Measurements from ENCODE around the gene PHLDB2. TPM values are rescaled to one million over a fixed set of nuclear protein-coding genes. Genes with fewer than 3 reads are reported as not detected.

PHLDB2 gene
- total RNA-seq, 1 donor from 2014 or later: 2.5 TPM

DNA sequence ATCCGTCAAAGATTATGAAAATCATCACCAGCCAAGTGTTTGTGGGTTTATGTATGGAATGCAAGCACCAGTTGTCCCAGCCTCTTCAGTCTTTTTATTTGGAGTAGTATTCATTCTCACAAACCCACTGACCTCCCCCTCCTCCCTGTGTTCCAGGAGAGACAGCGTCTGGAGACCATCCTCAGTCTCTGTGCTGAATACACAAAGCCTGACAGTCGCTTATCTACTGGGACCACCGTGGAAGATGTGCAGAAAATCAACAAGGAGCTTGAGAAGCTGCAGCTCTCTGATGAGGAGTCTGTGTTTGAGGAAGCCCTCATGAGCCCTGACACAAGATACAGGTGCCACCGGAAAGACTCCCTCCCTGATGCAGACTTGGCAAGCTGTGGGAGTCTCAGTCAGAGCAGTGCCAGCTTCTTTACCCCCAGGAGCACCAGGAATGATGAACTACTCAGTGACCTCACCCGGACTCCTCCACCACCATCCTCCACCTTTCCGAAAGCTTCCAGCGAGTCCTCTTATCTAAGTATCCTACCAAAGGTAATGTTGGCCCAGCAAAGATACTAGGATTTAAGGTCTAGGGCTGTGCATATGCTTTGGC lies 54.2 kb downstream of the PHLDB2 start:
- Mint-ChIP-seq H3K27me3 (no peaks in the 10 kb centered on the region), H3K36me3 (ENCODE audit: low read depth) (peaks cover 8% of the 10 kb centered on the region), H3K4me3 (no peak overlapping the region), H3K9me3 (no peaks in the 10 kb centered on the region), H3K27ac (no peak overlapping the region), H3K4me1 (no peaks in the 10 kb centered on the region)
- DNase-seq (no peak), ATAC-seq (ENCODE audit: low read depth) (no peak)
- TF ChIP-seq, protein P1, sequence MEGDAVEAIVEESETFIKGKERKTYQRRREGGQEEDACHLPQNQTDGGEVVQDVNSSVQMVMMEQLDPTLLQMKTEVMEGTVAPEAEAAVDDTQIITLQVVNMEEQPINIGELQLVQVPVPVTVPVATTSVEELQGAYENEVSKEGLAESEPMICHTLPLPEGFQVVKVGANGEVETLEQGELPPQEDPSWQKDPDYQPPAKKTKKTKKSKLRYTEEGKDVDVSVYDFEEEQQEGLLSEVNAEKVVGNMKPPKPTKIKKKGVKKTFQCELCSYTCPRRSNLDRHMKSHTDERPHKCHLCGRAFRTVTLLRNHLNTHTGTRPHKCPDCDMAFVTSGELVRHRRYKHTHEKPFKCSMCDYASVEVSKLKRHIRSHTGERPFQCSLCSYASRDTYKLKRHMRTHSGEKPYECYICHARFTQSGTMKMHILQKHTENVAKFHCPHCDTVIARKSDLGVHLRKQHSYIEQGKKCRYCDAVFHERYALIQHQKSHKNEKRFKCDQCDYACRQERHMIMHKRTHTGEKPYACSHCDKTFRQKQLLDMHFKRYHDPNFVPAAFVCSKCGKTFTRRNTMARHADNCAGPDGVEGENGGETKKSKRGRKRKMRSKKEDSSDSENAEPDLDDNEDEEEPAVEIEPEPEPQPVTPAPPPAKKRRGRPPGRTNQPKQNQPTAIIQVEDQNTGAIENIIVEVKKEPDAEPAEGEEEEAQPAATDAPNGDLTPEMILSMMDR (IDR thresholded peaks at IDR 0.05): no peak
- POLR2A ChIA-PET: no interaction called here
- CTCF ChIA-PET: no interaction called here
- intact Hi-C loops (cut with micrococcal nuclease): no loop called here

DNA sequence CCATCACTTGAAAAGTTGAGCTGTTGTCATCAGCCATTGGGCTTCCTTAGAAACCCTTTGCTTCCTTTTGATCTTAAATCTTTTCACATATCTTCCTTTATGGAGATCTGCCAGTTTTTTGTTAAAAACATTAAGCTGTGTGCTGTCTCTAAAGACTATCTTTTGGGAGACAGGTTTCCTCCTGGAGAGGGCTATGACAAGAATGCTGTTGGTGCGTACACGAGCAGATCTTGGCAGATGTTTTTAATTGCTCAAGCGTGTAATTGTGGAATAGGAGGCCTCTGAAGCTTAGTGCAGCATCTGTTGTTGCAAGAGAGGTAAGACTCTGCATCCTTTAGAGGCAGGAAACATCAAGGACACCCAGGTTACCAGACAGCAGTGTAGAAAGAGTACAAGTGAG lies 56.8 kb downstream of the PHLDB2 start:
- ATAC-seq (ENCODE audit: low read depth): no peak
- H3K36me3 Mint-ChIP-seq (ENCODE audit: low read depth): peaks cover 23% of the 10 kb centered on the region
- no peaks in the 10 kb centered on the region for H3K27me3 Mint-ChIP-seq

DNA sequence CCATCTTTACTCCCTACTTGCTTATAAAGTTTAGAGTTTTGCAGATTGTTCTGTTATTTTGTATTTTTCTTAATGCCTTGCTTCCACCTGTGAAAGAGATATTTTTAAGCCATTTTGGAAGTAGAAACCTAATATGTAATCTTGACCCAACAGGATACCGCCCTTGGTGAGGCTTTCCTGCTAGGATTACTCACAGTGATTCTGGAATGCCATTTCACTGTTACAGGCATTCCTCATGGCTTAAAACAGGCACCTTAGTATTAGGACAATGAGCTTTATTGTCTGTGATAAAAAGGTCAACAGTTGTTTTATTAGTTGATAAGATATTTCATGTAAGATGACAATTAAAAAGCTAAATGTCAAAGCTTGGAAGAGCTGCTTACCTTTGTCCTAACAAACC lies 58.2 kb downstream of the PHLDB2 start:
- TF ChIP-seq, protein P1 (IDR thresholded peaks at IDR 0.05): no peak
- no peaks in the 10 kb centered on the region for H3K9me3 Mint-ChIP-seq
- no peak overlapping the region for H3K4me3 Mint-ChIP-seq
- intact Hi-C loops (cut with micrococcal nuclease): no loop called here
- H3K27ac Mint-ChIP-seq: no peak overlapping the region
- H3K4me1 Mint-ChIP-seq: no peaks in the 10 kb centered on the region
- ATAC-seq (ENCODE audit: low read depth) (no peak), DNase-seq (no peak)
- peaks cover 26% of the 10 kb centered on the region for H3K36me3 Mint-ChIP-seq (ENCODE audit: low read depth)
- ChIA-PET CTCF (no interaction called here), POLR2A (no interaction called here)
- no peaks in the 10 kb centered on the region for H3K27me3 Mint-ChIP-seq

More for the DNA sequence above, 56.8 kb downstream of the PHLDB2 start:
- no peak overlapping the region for H3K4me3 Mint-ChIP-seq
- no peak overlapping the region for H3K27ac Mint-ChIP-seq
- CTCF ChIA-PET: no interaction called here
- no peaks in the 10 kb centered on the region for H3K4me1 Mint-ChIP-seq
- H3K9me3 Mint-ChIP-seq: no peaks in the 10 kb centered on the region
- no peak for DNase-seq
- POLR2A ChIA-PET: no interaction called here
- TF ChIP-seq, protein P1 (IDR thresholded peaks at IDR 0.05): no peak
- intact Hi-C loops (cut with micrococcal nuclease): no loop called here

DNA sequence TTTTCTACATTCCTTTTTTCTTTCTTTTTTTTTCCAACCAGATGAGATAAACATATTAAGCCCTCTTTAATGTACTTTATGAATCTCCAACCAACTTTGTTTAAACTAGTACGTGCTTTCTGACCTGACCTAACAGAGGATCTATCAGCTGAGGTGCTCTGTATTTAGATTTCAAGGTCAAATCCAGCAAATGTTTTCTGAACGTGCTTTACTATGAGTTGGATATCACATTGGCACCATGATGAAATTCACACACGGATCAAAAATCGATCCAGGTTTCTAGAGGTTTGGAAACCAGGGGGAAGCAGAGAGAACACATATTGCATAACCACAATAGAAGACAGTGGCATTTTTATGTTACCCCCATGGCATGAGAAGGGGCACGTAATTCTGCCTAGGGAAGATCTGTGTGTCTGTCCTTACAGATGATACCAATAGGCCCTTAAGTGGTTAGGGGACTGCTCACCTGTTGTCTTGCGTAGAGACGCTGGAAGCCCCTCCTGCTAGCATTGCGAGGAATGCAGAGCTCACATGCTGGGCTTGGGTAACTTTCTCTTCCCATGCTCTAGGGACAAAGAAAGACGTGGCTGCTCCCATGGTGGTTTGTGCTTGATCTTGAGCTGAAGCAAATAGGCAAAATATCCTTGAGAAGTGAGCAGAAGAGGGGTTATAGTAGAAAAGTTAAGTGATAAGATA lies 60.5 kb downstream of the PHLDB2 start:
- H3K9me3 Mint-ChIP-seq: no peaks in the 10 kb centered on the region
- H3K27ac Mint-ChIP-seq: no peak overlapping the region
- TF ChIP-seq, protein P1 (IDR thresholded peaks at IDR 0.05): no peak
- intact Hi-C loops (cut with micrococcal nuclease): no loop called here
- DNase-seq (no peak), ATAC-seq (ENCODE audit: low read depth) (no peak)
- H3K27me3 Mint-ChIP-seq: no peaks in the 10 kb centered on the region
- H3K36me3 Mint-ChIP-seq (ENCODE audit: low read depth): peaks cover 28% of the 10 kb centered on the region
- no peaks in the 10 kb centered on the region for H3K4me1 Mint-ChIP-seq
- no peak overlapping the region for H3K4me3 Mint-ChIP-seq
- POLR2A ChIA-PET: no interaction called here
- CTCF ChIA-PET: no interaction called here

DNA sequence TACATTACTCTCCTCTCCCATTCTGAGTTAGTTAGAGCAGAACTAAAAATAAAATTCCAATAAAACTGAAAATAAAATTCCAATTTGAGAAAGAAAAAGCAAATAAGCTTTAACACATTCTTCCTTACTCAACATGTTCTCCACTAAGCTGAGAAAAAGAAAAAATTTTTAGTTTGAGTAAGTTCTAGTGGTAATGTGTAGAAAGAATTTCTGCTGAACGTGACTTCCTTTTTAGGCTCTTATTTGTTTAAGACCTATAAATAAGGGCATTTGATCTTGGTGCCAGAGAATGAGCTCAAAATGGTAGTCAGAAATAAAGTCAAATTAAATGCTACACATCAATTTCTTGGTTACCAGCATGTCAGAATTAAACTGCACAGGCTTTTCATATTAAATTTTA lies 62.1 kb downstream of the PHLDB2 start:
- peaks cover 21% of the 10 kb centered on the region for H3K36me3 Mint-ChIP-seq (ENCODE audit: low read depth)
- no peaks in the 10 kb centered on the region for H3K4me1 Mint-ChIP-seq
- DNase-seq (no peak), ATAC-seq (ENCODE audit: low read depth) (no peak)
- ChIA-PET POLR2A (no interaction called here), CTCF (no interaction called here)
- H3K4me3 Mint-ChIP-seq: no peak overlapping the region
- no peaks in the 10 kb centered on the region for H3K27me3 Mint-ChIP-seq
- TF ChIP-seq, protein P1 (IDR thresholded peaks at IDR 0.05): no peak
- intact Hi-C loops (cut with micrococcal nuclease): no loop called here
- H3K9me3 Mint-ChIP-seq: no peaks in the 10 kb centered on the region
- H3K27ac Mint-ChIP-seq: no peak overlapping the region
